Glutamatergic neuron (in vitro differentiated cells): ENCODE results near the gene AXIN2. TPM values are rescaled to one million over a fixed set of nuclear protein-coding genes. Genes with fewer than 3 reads are reported as not detected.

Experiments used
- DNase-seq: peaks from one replicate; pipeline ENCODE4 v3.0.0; 2022
- H3K27ac Mint-ChIP-seq: one replicate; pipeline ENCODE4 v1.8.0; 2020; ENCODE audit warnings: mild to moderate bottlenecking, mixed read lengths, inconsistent platforms; ENCODE audit not compliant: unreplicated experiment
- H3K27me3 Mint-ChIP-seq: one replicate; pipeline ENCODE4 v1.8.0; 2020; ENCODE audit warnings: mild to moderate bottlenecking, moderate library complexity, mixed read lengths, inconsistent platforms; ENCODE audit not compliant: unreplicated experiment
- H3K36me3 Mint-ChIP-seq: one replicate; pipeline ENCODE4 v1.8.0; 2020; ENCODE audit warnings: mild to moderate bottlenecking, mixed read lengths, inconsistent platforms; ENCODE audit not compliant: unreplicated experiment
- H3K4me1 Mint-ChIP-seq: one replicate; pipeline ENCODE4 v1.8.0; 2020; ENCODE audit warnings: mild to moderate bottlenecking, low read depth, mixed read lengths, inconsistent platforms; ENCODE audit not compliant: unreplicated experiment
- H3K4me3 Mint-ChIP-seq: one replicate; pipeline ENCODE4 v1.8.0; 2020; ENCODE audit warnings: mild to moderate bottlenecking, mixed read lengths, inconsistent platforms; ENCODE audit not compliant: unreplicated experiment
- H3K9me3 Mint-ChIP-seq: one replicate; pipeline ENCODE4 v1.8.0; 2020; ENCODE audit warnings: mild to moderate bottlenecking, moderate library complexity, mixed read lengths, inconsistent platforms; ENCODE audit not compliant: unreplicated experiment
- CTCF ChIP-seq: fragments of 200-600 bp; sonication (generic); IDR thresholded peaks from one replicate; pipeline ENCODE4 v1.5.0; 2021; ENCODE audit not compliant: partially characterized antibody, unreplicated experiment
- total RNA-seq: library from RNA; stranded (reverse); fragmentation: NEBNext Ultra II Directional; extraction: Animal tissue kit (Norgen Biotek cat#: 25700); gene quantifications from one replicate; pipeline ENCODE4 v1.2.1, GENCODE V29; 2021; ENCODE audit not compliant: unreplicated experiment

The AXIN2 gene
- total RNA-seq, 1 donor from 2014 or later, result 26.5 TPM

- Mint-ChIP-seq H3K27me3 (peaks cover 7% of the 10 kb centered on the region), H3K36me3 (no peaks in the 10 kb centered on the region), H3K4me1 (peaks cover 3% of the 10 kb centered on the region), H3K27ac (no peak overlapping the region), H3K4me3 (no peak overlapping the region), H3K9me3 (peaks cover 9% of the 10 kb centered on the region)
- no peak for DNase-seq
- no peak for TF ChIP-seq CTCF
Measured at GRCh38 chr17:65564793-65565192, 3.3 kb upstream of the AXIN2 start.

GRCh38 chr17:65562206-65562531 is 721 bp upstream of the AXIN2 start:
- no peak for DNase-seq
- peak overlapping the region; percentile 88 for H3K4me3 Mint-ChIP-seq
- peaks cover 3% of the 10 kb centered on the region for H3K4me1 Mint-ChIP-seq
- H3K9me3 Mint-ChIP-seq, result peaks cover 8% of the 10 kb centered on the region
- peak overlapping the region; percentile 39 for H3K27ac Mint-ChIP-seq
- no peak for TF ChIP-seq CTCF
- peaks cover 11% of the 10 kb centered on the region for H3K27me3 Mint-ChIP-seq
- H3K36me3 Mint-ChIP-seq, result no peaks in the 10 kb centered on the region

- peaks cover 11% of the 10 kb centered on the region for H3K27me3 Mint-ChIP-seq
- H3K9me3 Mint-ChIP-seq, result peaks cover 8% of the 10 kb centered on the region
- peaks cover 3% of the 10 kb centered on the region for H3K4me1 Mint-ChIP-seq
- H3K4me3 Mint-ChIP-seq, result no peak overlapping the region
- DNase-seq, result peak; percentile 85
- TF ChIP-seq CTCF, result no peak
- no peaks in the 10 kb centered on the region for H3K36me3 Mint-ChIP-seq
- no peak overlapping the region for H3K27ac Mint-ChIP-seq
Measured at GRCh38 chr17:65560628-65561451, 608 bp downstream of the AXIN2 start.

GRCh38 chr17:65559804-65560627 is 1.4 kb downstream of the AXIN2 start:
- Mint-ChIP-seq H3K27me3 (peaks cover 11% of the 10 kb centered on the region), H3K4me1 (peaks cover 3% of the 10 kb centered on the region), H3K36me3 (no peaks in the 10 kb centered on the region), H3K4me3 (peak overlapping the region; percentile 46), H3K27ac (no peak overlapping the region), H3K9me3 (peaks cover 8% of the 10 kb centered on the region)
- peak; percentile 56 for DNase-seq
- no peak for TF ChIP-seq CTCF

- Mint-ChIP-seq H3K36me3 (no peaks in the 10 kb centered on the region), H3K4me3 (no peak overlapping the region), H3K27ac (no peak overlapping the region), H3K4me1 (peaks cover 5% of the 10 kb centered on the region), H3K27me3 (peaks cover 11% of the 10 kb centered on the region), H3K9me3 (peaks cover 6% of the 10 kb centered on the region)
- TF ChIP-seq CTCF, result no peak
- DNase-seq, result no peak
Measured at GRCh38 chr17:65559461-65559803, 2.0 kb downstream of the AXIN2 start.
